SU-DHL-6 (cell line): Measurements from ENCODE around the gene MERTK.

ENCODE experiments used
- EZH2phosphoT487 ChIP-seq: fragments of 200-600 bp; sonication (generic), shearing (Covaris generic); conservative IDR thresholded peaks from 2 replicates; pipeline ENCODE4 v1.6.1; 2018; ENCODE audit warnings: mild to moderate bottlenecking, antibody characterized with exemption, low read length, moderate library complexity, mixed read lengths
- TF ChIP-seq, protein P1 (sequence below): fragments of 200-600 bp; sonication (generic); IDR thresholded peaks from one replicate; pipeline ENCODE4 v1.5.1; 2017; ENCODE audit warnings: antibody characterized with exemption, mild to moderate bottlenecking, low read length, moderate library complexity; ENCODE audit not compliant: insufficient read depth, poor library complexity, severe bottlenecking

GRCh38 chr2:111930875-111931274, 32.5 kb downstream of the MERTK start:
- TF ChIP-seq, protein P1, sequence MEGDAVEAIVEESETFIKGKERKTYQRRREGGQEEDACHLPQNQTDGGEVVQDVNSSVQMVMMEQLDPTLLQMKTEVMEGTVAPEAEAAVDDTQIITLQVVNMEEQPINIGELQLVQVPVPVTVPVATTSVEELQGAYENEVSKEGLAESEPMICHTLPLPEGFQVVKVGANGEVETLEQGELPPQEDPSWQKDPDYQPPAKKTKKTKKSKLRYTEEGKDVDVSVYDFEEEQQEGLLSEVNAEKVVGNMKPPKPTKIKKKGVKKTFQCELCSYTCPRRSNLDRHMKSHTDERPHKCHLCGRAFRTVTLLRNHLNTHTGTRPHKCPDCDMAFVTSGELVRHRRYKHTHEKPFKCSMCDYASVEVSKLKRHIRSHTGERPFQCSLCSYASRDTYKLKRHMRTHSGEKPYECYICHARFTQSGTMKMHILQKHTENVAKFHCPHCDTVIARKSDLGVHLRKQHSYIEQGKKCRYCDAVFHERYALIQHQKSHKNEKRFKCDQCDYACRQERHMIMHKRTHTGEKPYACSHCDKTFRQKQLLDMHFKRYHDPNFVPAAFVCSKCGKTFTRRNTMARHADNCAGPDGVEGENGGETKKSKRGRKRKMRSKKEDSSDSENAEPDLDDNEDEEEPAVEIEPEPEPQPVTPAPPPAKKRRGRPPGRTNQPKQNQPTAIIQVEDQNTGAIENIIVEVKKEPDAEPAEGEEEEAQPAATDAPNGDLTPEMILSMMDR = no peak
- no peak for TF ChIP-seq EZH2phosphoT487
